GM12878 (cell line): ENCODE results near the gene GJB6. TPM values are rescaled to one million over a fixed set of nuclear protein-coding genes. Genes with fewer than 3 reads are reported as not detected.

ENCODE experiments used
- ATF3 ChIP-seq: IDR thresholded peaks from 2 replicates; pipeline ENCODE4 v1.6.1; 2011; ENCODE audit warnings: low read depth, mild to moderate bottlenecking, low read length, moderate library complexity, borderline replicate concordance; ENCODE audit errors: extremely low read depth
- ATF7 ChIP-seq: fragments of 450-650 bp; IDR thresholded peaks from 2 replicates; pipeline ENCODE4 v1.6.1; 2016; ENCODE audit warnings: low read depth, mild to moderate bottlenecking
- BRCA1 ChIP-seq: IDR thresholded peaks from 2 replicates; pipeline ENCODE4 v1.6.1; 2011; ENCODE audit warnings: low read depth, low read length, improper control_type of control experiment
- CEBPZ ChIP-seq: fragments of 150-350 bp; IDR thresholded peaks from 2 replicates; pipeline ENCODE4 v1.6.1; 2016; ENCODE audit warnings: low read depth, low read length
- CHD2 ChIP-seq: IDR thresholded peaks from 2 replicates; pipeline ENCODE4 v1.6.1; 2011; ENCODE audit warnings: low read depth, low read length, improper control_type of control experiment, borderline replicate concordance
- FOS ChIP-seq: IDR thresholded peaks from 3 replicates; pipeline ENCODE4 v1.6.1; 2011; ENCODE audit warnings: borderline replicate concordance; ENCODE audit not compliant: insufficient read length; ENCODE audit errors: extremely low read depth
- HDAC2 ChIP-seq: fragments of 200-600 bp; sonication (generic); IDR thresholded peaks from 2 replicates; pipeline ENCODE4 v1.6.1; 2017
- NKRF ChIP-seq: fragments of 450-650 bp; conservative IDR thresholded peaks from 2 replicates; pipeline ENCODE4 v1.6.1; 2017; ENCODE audit warnings: mild to moderate bottlenecking, moderate library complexity
- PBX3 ChIP-seq: IDR thresholded peaks from 2 replicates; pipeline ENCODE4 v1.6.1; 2011; ENCODE audit warnings: mild to moderate bottlenecking, low read depth, low read length, moderate library complexity; ENCODE audit not compliant: insufficient replicate concordance
- POU2F2 ChIP-seq: IDR thresholded peaks from 3 replicates; pipeline ENCODE4 v1.6.1; 2011; ENCODE audit warnings: low read depth, mild to moderate bottlenecking, low read length, borderline replicate concordance
- RAD21 ChIP-seq: IDR thresholded peaks from 2 replicates; pipeline ENCODE4 v1.6.1; 2011; ENCODE audit warnings: mild to moderate bottlenecking, low read depth, low read length, moderate library complexity; ENCODE audit not compliant: insufficient read depth
- RB1 ChIP-seq: fragments of 450-650 bp; formaldehyde crosslinking; IDR thresholded peaks from 2 replicates; pipeline ENCODE4 v1.6.1; 2017; ENCODE audit warnings: mild to moderate bottlenecking, borderline replicate concordance
- SMARCA5 ChIP-seq: fragments of 450-650 bp; IDR thresholded peaks from 2 replicates; pipeline ENCODE4 v1.6.1; 2017; ENCODE audit warnings: mild to moderate bottlenecking
- USF1 ChIP-seq: IDR thresholded peaks from 2 replicates; pipeline ENCODE4 v1.6.1; 2011; ENCODE audit warnings: borderline replicate concordance, low read depth, mild to moderate bottlenecking, moderate library complexity, mixed read lengths, low read length; ENCODE audit not compliant: insufficient read depth; ENCODE audit errors: extremely low read length
- ZBTB33 ChIP-seq: fragments of 450-650 bp; IDR thresholded peaks from 2 replicates; pipeline ENCODE4 v1.6.1; 2017; ENCODE audit warnings: mild to moderate bottlenecking
- ZZZ3 ChIP-seq: IDR thresholded peaks from 2 replicates; pipeline ENCODE4 v1.6.1; 2011; ENCODE audit warnings: low read depth; ENCODE audit not compliant: control insufficient read depth, insufficient read length
- polyA plus RNA-seq, 11 experiments: library from polyadenylated mRNA; depleted of rRNA in 4 of 11; unstranded in 6 of 11; stranded (reverse) in 5 of 11; fragments of >200 nt; fragmentation: Nextera tagmentation in 4 of 11; fragmentation: Illumina TruSeq in 1 of 11; extraction: Ambion mirVana in 4 of 11; extraction: Trizol in 1 of 11; gene quantifications; 1 replicate in 1 of 11; 2 replicates in 10 of 11; pipeline versions ENCODE4 v1.2.1 to v1.2.3, GENCODE V29; 2011 to 2016; ENCODE audit warnings: inconsistent platforms in 2 of 11, missing spikeins in 2 of 11, low read depth in 1 of 11
- total RNA-seq, 4 experiments: library from RNA; depleted of rRNA in 3 of 4; stranded (reverse); fragments of >200 nt in 3 of 4; fragmentation: Illumina TruSeq in 1 of 4; extraction: Trizol in 1 of 4; gene quantifications; 2 replicates each; pipeline versions ENCODE4 v1.2.1 to v1.2.3, GENCODE V29; 2013 to 2021

GJB6 gene
- total and polyA plus RNA-seq, 10 of the 15 experiments (the other 5 are each of a cell fraction or from before 2014, with no cell fraction given): 0.03 TPM; not detected in 9

- TF ChIP-seq CEBPZ (no peak), ZBTB33 (no peak), PBX3 (no peak), POU2F2 (no peak), RB1 (no peak), ATF7 (peak; percentile 37; the same call in 1 of the 2 replicates), HDAC2 (no peak), NKRF (no peak), USF1 (no peak), CHD2 (no peak), RAD21 (no peak), ATF3 (no peak), BRCA1 (no peak), SMARCA5 (no peak), FOS (no peak), ZZZ3 (no peak)
Observed at GRCh38 chr13:20174656-20175405, 57.3 kb downstream of the GJB6 start (continued).
